WTC11 (cell line): ENCODE results near the gene CRAT.

Experiments
- ATF1 ChIP-seq: sonication (generic); formaldehyde crosslinking; IDR thresholded peaks from 2 replicates; pipeline ENCODE4 v1.8.1; 2023; ENCODE audit warnings: mild to moderate bottlenecking, moderate library complexity, missing genetic modification reagents
- CTCF ChIP-seq: fragments of 200-600 bp; IDR thresholded peaks from 2 replicates; pipeline ENCODE4 v1.8.0; 2022; ENCODE audit warnings: antibody characterized with exemption
- HMGA2 ChIP-seq: fragments of 250-450 bp; sonication (Bioruptor Pico); IDR thresholded peaks from 2 replicates; pipeline ENCODE4 v1.4.0; 2021; ENCODE audit warnings: mild to moderate bottlenecking, moderate library complexity
- JAZF1 ChIP-seq: fragments of 250-450 bp; sonication (Bioruptor Pico); IDR thresholded peaks from 2 replicates; pipeline ENCODE4 v1.9.0; 2021; ENCODE audit warnings: moderate library complexity, mild to moderate bottlenecking, inconsistent platforms
- JUN ChIP-seq: sonication (generic); formaldehyde crosslinking; IDR thresholded peaks from 2 replicates; pipeline ENCODE4 v1.8.0; 2023; ENCODE audit warnings: mild to moderate bottlenecking, missing genetic modification reagents
- MYBL2 ChIP-seq: sonication (generic); formaldehyde crosslinking; IDR thresholded peaks from 2 replicates; pipeline ENCODE4 v1.8.1; 2023; ENCODE audit warnings: mild to moderate bottlenecking, moderate library complexity, missing genetic modification reagents
- SMAD4 ChIP-seq: sonication (generic); formaldehyde crosslinking; IDR thresholded peaks from 2 replicates; pipeline ENCODE4 v1.8.0; 2022; ENCODE audit warnings: mild to moderate bottlenecking, missing genetic modification reagents
- ZBTB21 ChIP-seq: sonication (generic); formaldehyde crosslinking; IDR thresholded peaks from 2 replicates; pipeline ENCODE4 v1.8.1; 2023; ENCODE audit warnings: mild to moderate bottlenecking, missing genetic modification reagents, borderline replicate concordance
- TF ChIP-seq, protein P1 (sequence below): fragments of 250-450 bp; sonication (Bioruptor Pico); IDR thresholded peaks from 2 replicates; pipeline ENCODE4 v1.8.0; 2021; ENCODE audit warnings: mild to moderate bottlenecking

- TF ChIP-seq ATF1 (CRISPR knock-in tag) (no peak), CTCF (no peak), JAZF1 (no peak), MYBL2 (CRISPR knock-in tag) (no peak), SMAD4 (CRISPR knock-in tag) (no peak), HMGA2 (CRISPR knock-in tag) (no peak), ZBTB21 (CRISPR knock-in tag) (no peak), JUN (CRISPR knock-in tag) (no peak)
- TF ChIP-seq, protein P1, sequence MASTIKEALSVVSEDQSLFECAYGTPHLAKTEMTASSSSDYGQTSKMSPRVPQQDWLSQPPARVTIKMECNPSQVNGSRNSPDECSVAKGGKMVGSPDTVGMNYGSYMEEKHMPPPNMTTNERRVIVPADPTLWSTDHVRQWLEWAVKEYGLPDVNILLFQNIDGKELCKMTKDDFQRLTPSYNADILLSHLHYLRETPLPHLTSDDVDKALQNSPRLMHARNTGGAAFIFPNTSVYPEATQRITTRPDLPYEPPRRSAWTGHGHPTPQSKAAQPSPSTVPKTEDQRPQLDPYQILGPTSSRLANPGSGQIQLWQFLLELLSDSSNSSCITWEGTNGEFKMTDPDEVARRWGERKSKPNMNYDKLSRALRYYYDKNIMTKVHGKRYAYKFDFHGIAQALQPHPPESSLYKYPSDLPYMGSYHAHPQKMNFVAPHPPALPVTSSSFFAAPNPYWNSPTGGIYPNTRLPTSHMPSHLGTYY (CRISPR knock-in tag) = no peak
Measured at GRCh38 chr9:129097671-129098306, 12.8 kb downstream of the CRAT start.
